Gastrocnemius medialis (tissue), 4 donors: ENCODE measurements around the gene PROKR1. TPM values are rescaled to one million over a fixed set of nuclear protein-coding genes. Genes with fewer than 3 reads are reported as not detected.

Source experiments
- ATAC-seq, 2 donors: fragments of 150-250 bp; one replicate each; pipeline ENCODE4 v1.9.1; 2016
- DNase-seq, 2 donors: peaks; one replicate each; pipeline ENCODE4 v3.0.0-alpha.2; 2019
- H3K27ac ChIP-seq, 4 donors: fragments of 200-600 bp; sonication (generic); 1 replicate in 1 of 4; 2 replicates in 3 of 4; pipeline ENCODE4 v1.5.1; 2016 to 2018; ENCODE audit warnings: mild to moderate bottlenecking in 2 of 4, moderate library complexity in 1 of 4
- H3K27me3 ChIP-seq, 3 donors: fragments of 200-600 bp; sonication (generic) in 2 of 3; 1 replicate in 1 of 3; 2 replicates in 2 of 3; pipeline versions ENCODE4 v1.5.1 to v1.6.0; 2016 to 2019; ENCODE audit warnings: mild to moderate bottlenecking in 1 of 3, moderate library complexity in 1 of 3
- H3K36me3 ChIP-seq, 2 donors: fragments of 200-600 bp; sonication (generic) in 1 of 2; one replicate each; pipeline ENCODE4 v1.5.1; 2017 to 2018
- H3K4me1 ChIP-seq, 2 donors: fragments of 200-600 bp; sonication (generic) in 1 of 2; one replicate each; pipeline ENCODE4 v1.5.1; 2016 to 2017; ENCODE audit warnings: mild to moderate bottlenecking in 2 of 2
- H3K4me3 ChIP-seq, 4 donors: fragments of 200-600 bp; sonication (generic) in 3 of 4; 1 replicate in 1 of 4; 2 replicates in 3 of 4; pipeline ENCODE4 v1.5.1; 2016 to 2019; ENCODE audit warnings: mild to moderate bottlenecking in 2 of 4
- H3K9me3 ChIP-seq, 3 donors: fragments of 200-600 bp; sonication (generic) in 2 of 3; 1 replicate in 1 of 3; 2 replicates in 2 of 3; pipeline ENCODE4 v1.5.1; 2016 to 2019
- CTCF ChIP-seq, 5 experiments: fragments of 450-650 bp in 3 of 5; fragments of 200-600 bp in 2 of 5; sonication (generic) in 2 of 5; IDR thresholded peaks in 4 of 5; conservative IDR thresholded peaks in 1 of 5; 1 replicate in 4 of 5; 2 replicates in 1 of 5; pipeline ENCODE4 v1.5.1; 2016 to 2019; ENCODE audit warnings: antibody characterized with exemption in 5 of 5, mild to moderate bottlenecking in 3 of 5, moderate library complexity in 3 of 5
- POLR2A ChIP-seq, 2 donors: fragments of 450-650 bp; IDR thresholded peaks; one replicate each; pipeline ENCODE4 v1.6.1; 2017; ENCODE audit warnings: antibody characterized with exemption in 2 of 2, mild to moderate bottlenecking in 2 of 2, moderate library complexity in 2 of 2
- in situ Hi-C, 4 donors: fragments of 200-750 bp; cut with MboI; loops; one replicate each; pipeline versions ENCODE4 v1.15.0 to v1.8.0; 2017; ENCODE audit warnings: low sequenced_read_pairs in 4 of 4
- intact Hi-C: fragments of 100-400 bp; cut with DNase I; formaldehyde crosslinking; loops from one replicate; pipeline ENCODE4 v1.15.1; 2023; ENCODE audit warnings: low total_unique reads
- total RNA-seq, 4 donors: library from RNA; depleted of rRNA; stranded (reverse); fragments of >200 nt; gene quantifications; one replicate each; pipeline versions ENCODE4 v1.1.0 to v1.2.3, GENCODE V29; 2016

Gene PROKR1
- total RNA-seq, 4 donors from 2014 or later: 0.09 to 0.10 TPM; not detected in 2

- in situ Hi-C loops: no loop called here
- H3K36me3 ChIP-seq: no peaks in the 10 kb centered on the region
- H3K4me1 ChIP-seq: no peaks in the 10 kb centered on the region
- H3K4me3 ChIP-seq: no peak overlapping the region
- peaks cover 0 to 6% (median 0%) of the 10 kb centered on the region in 3 donors for H3K9me3 ChIP-seq
- DNase-seq (no peak), ATAC-seq (no peak)
- H3K27me3 ChIP-seq: no peaks in the 10 kb centered on the region
- TF ChIP-seq POLR2A (IDR thresholded peaks at IDR 0.05) (no peak), CTCF (IDR thresholded peaks at IDR 0.05 in 4 of 5, conservative IDR thresholded peaks at IDR 0.05 in 1 of 5) (no peak)
- no peak overlapping the region for H3K27ac ChIP-seq
- intact Hi-C loops: no loop called here
Measured at GRCh38 chr2:68612765-68613519, 30.4 kb upstream of the PROKR1 start.

GRCh38 chr2:68620772-68621171 lies 22.6 kb upstream of the PROKR1 start:
- intact Hi-C loops (no loop called here), in situ Hi-C loops (no loop called here)
- H3K4me3 ChIP-seq: no peak overlapping the region
- H3K27me3 ChIP-seq: no peaks in the 10 kb centered on the region
- no peak for ATAC-seq
- DNase-seq: no peak
- no peaks in the 10 kb centered on the region for H3K4me1 ChIP-seq
- no peaks in the 10 kb centered on the region for H3K9me3 ChIP-seq
- no peak overlapping the region for H3K27ac ChIP-seq
- no peak for TF ChIP-seq POLR2A (IDR thresholded peaks at IDR 0.05)
- no peak for TF ChIP-seq CTCF (IDR thresholded peaks at IDR 0.05 in 4 of 5, conservative IDR thresholded peaks at IDR 0.05 in 1 of 5)
- no peaks in the 10 kb centered on the region for H3K36me3 ChIP-seq

- Histone ChIP-seq H3K4me1 (no peaks in the 10 kb centered on the region), H3K27ac (no peak overlapping the region), H3K4me3 (no peak overlapping the region), H3K36me3 (no peaks in the 10 kb centered on the region), H3K27me3 (no peaks in the 10 kb centered on the region), H3K9me3 (no peaks in the 10 kb centered on the region)
- no peak for ATAC-seq
- intact Hi-C loops (no loop called here), in situ Hi-C loops (no loop called here)
- no peak for DNase-seq
- TF ChIP-seq CTCF (IDR thresholded peaks at IDR 0.05 in 4 of 5, conservative IDR thresholded peaks at IDR 0.05 in 1 of 5): no peak
- TF ChIP-seq POLR2A (IDR thresholded peaks at IDR 0.05): no peak
Measured at GRCh38 chr2:68623820-68624219, 19.6 kb upstream of the PROKR1 start.

- no peak for ATAC-seq
- Histone ChIP-seq H3K4me3 (no peak overlapping the region), H3K9me3 (no peaks in the 10 kb centered on the region), H3K27me3 (no peaks in the 10 kb centered on the region), H3K36me3 (no peaks in the 10 kb centered on the region), H3K27ac (no peak overlapping the region), H3K4me1 (no peaks in the 10 kb centered on the region)
- in situ Hi-C loops: no loop called here
- intact Hi-C loops: no loop called here
- DNase-seq: no peak
- TF ChIP-seq POLR2A (IDR thresholded peaks at IDR 0.05) (no peak), CTCF (IDR thresholded peaks at IDR 0.05 in 4 of 5, conservative IDR thresholded peaks at IDR 0.05 in 1 of 5) (no peak)
Measured at GRCh38 chr2:68627615-68628014, 15.8 kb upstream of the PROKR1 start.

- DNase-seq (no peak), ATAC-seq (no peak)
- no peak overlapping the region for H3K4me3 ChIP-seq
- in situ Hi-C loops: no loop called here
- H3K27ac ChIP-seq: no peak overlapping the region
- H3K36me3 ChIP-seq: no peaks in the 10 kb centered on the region
- no peaks in the 10 kb centered on the region for H3K9me3 ChIP-seq
- H3K27me3 ChIP-seq: no peaks in the 10 kb centered on the region
- intact Hi-C loops: no loop called here
- no peak for TF ChIP-seq POLR2A (IDR thresholded peaks at IDR 0.05)
- TF ChIP-seq CTCF (IDR thresholded peaks at IDR 0.05 in 4 of 5, conservative IDR thresholded peaks at IDR 0.05 in 1 of 5): no peak
- no peaks in the 10 kb centered on the region for H3K4me1 ChIP-seq
Measured at GRCh38 chr2:68632021-68632420, 11.4 kb upstream of the PROKR1 start.
